Adrenal gland (tissue), 5 donors: ENCODE data around the gene INSL4.

Source experiments
- CTCF ChIP-seq, 6 experiments: fragments of 450-650 bp in 4 of 6; fragments of 200-600 bp in 2 of 6; sonication (generic) in 1 of 6; IDR thresholded peaks; 1 replicate in 5 of 6; 2 replicates in 1 of 6; pipeline versions ENCODE4 v1.5.1 to v1.8.0; 2016 to 2021; ENCODE audit warnings: antibody characterized with exemption in 6 of 6, mild to moderate bottlenecking in 2 of 6, moderate library complexity in 1 of 6
- POLR2A ChIP-seq, 2 donors: fragments of 450-650 bp; IDR thresholded peaks; one replicate each; pipeline ENCODE4 v1.6.1; 2017; ENCODE audit warnings: antibody characterized with exemption in 2 of 2, mild to moderate bottlenecking in 2 of 2, moderate library complexity in 1 of 2
- donor health status: DM: no; HTN: no; CAD: no.

- TF ChIP-seq CTCF (IDR thresholded peaks at IDR 0.05) (no peak), POLR2A (IDR thresholded peaks at IDR 0.05) (no peak)
These were observed at the start of gene INSL4 for GRCh38 chr9:5231212-5231611.
